PC-3 (cell line): ENCODE data around the gene METTL24. TPM values are rescaled to one million over a fixed set of nuclear protein-coding genes. Genes with fewer than 3 reads are reported as not detected.

Experiments
- ATAC-seq: fragments of 200-7000 bp; cut with Tn5 transposase; 2 replicates; pipeline ENCODE4 v1.9.1; 2020; ENCODE audit warnings: mild to moderate bottlenecking, moderate library complexity
- BruUV-seq: library from RNA; stranded (reverse); fragments of 400-500 nt; replicated peaks from 2 replicates; lab custom pipeline; 2021; lab: Mats Ljungman, UMichigan
- CTCF ChIA-PET: fragments of 300-600 bp; sonication (Branson Sonifier 250); formaldehyde crosslinking; loops from one replicate; lab custom pipeline; 2022; ENCODE audit warnings: antibody characterized with exemption; lab: Charles Lee
- POLR2A ChIA-PET: fragments of 300-600 bp; sonication (Branson Sonifier 250); formaldehyde crosslinking; loops from one replicate; lab custom pipeline; 2022; ENCODE audit warnings: antibody characterized with exemption; ENCODE audit not compliant: unreplicated experiment; lab: Charles Lee
- DNase-seq: peaks from one replicate; pipeline ENCODE4 v3.0.0-alpha.2; 2015
- H2AFZ ChIP-seq: fragments of 300-600 bp; sonication (generic); 2 replicates; pipeline ENCODE4 v1.6.0; 2016; ENCODE audit warnings: antibody characterized with exemption, low read length
- H3F3A ChIP-seq: fragments of 300-600 bp; sonication (generic); one replicate; pipeline ENCODE4 v1.6.0; 2017; ENCODE audit warnings: antibody characterized with exemption, low read length, control low read depth, mild to moderate bottlenecking; ENCODE audit not compliant: unreplicated experiment
- H3K27ac ChIP-seq: fragments of 300-600 bp; sonication (generic); 2 replicates; pipeline ENCODE4 v1.5.1; 2016; ENCODE audit warnings: mild to moderate bottlenecking, low read length
- H3K27me3 ChIP-seq: fragments of 300-600 bp; sonication (generic); 2 replicates; pipeline ENCODE4 v1.6.1; 2016; ENCODE audit warnings: low read length, mixed read lengths
- H3K36me3 ChIP-seq: fragments of 300-600 bp; sonication (generic); 2 replicates; pipeline ENCODE4 v1.6.1; 2016; ENCODE audit warnings: low read depth, mixed run types, low read length, mixed read lengths
- H3K4me1 ChIP-seq: fragments of 300-600 bp; sonication (generic); 2 replicates; pipeline ENCODE4 v1.5.1; 2016; ENCODE audit warnings: low read length; ENCODE audit not compliant: insufficient read depth
- H3K4me2 ChIP-seq: fragments of 300-600 bp; sonication (generic); 2 replicates; pipeline ENCODE4 v1.6.0; 2016; ENCODE audit warnings: low read length
- H3K4me3 ChIP-seq: fragments of 300-600 bp; sonication (generic); 2 replicates; pipeline ENCODE4 v1.5.1; 2016; ENCODE audit warnings: mild to moderate bottlenecking, low read length, mixed read lengths
- H3K79me2 ChIP-seq: fragments of 300-600 bp; sonication (generic); 2 replicates; pipeline ENCODE4 v1.6.1; 2017; ENCODE audit warnings: low read length, mixed read lengths
- H3K9ac ChIP-seq: fragments of 300-600 bp; sonication (generic); 2 replicates; pipeline ENCODE4 v1.6.0; 2016; ENCODE audit warnings: mild to moderate bottlenecking, low read length
- H3K9me2 ChIP-seq: fragments of 300-600 bp; sonication (generic); replicated peaks from 2 replicates; pipeline ENCODE4 v1.6.1; 2016; ENCODE audit warnings: mixed run types, low read length, mixed read lengths
- H3K9me3 ChIP-seq: fragments of 300-600 bp; sonication (generic); 2 replicates; pipeline ENCODE4 v1.6.1; 2016; ENCODE audit warnings: low read length, mixed read lengths
- H4K20me1 ChIP-seq: fragments of 300-600 bp; sonication (generic); 2 replicates; pipeline ENCODE4 v1.6.1; 2016; ENCODE audit warnings: low read length, mixed read lengths
- EZH2 ChIP-seq: fragments of 300-600 bp; sonication (generic); IDR thresholded peaks from one replicate; pipeline ENCODE4 v1.6.1; 2017; ENCODE audit warnings: antibody characterized with exemption, mild to moderate bottlenecking, low read length; ENCODE audit not compliant: unreplicated experiment
- EZH2phosphoT487 ChIP-seq: fragments of 300-600 bp; sonication (generic); IDR thresholded peaks from 2 replicates; pipeline ENCODE4 v1.6.1; 2018; ENCODE audit warnings: mild to moderate bottlenecking, antibody characterized with exemption, low read length, borderline replicate concordance
- intact Hi-C: fragments of 100-400 bp; cut with micrococcal nuclease; formaldehyde crosslinking; loops from 2 replicates; pipeline ENCODE4 v1.9.0; 2023
- total RNA-seq: library from RNA; depleted of rRNA; stranded (reverse); fragments of >200 nt; gene quantifications from 2 replicates; pipeline ENCODE4 v1.2.3, GENCODE V29; 2014
- TF ChIP-seq, protein P1 (sequence below): fragments of 300-600 bp; sonication (generic); conservative IDR thresholded peaks from 2 replicates; pipeline ENCODE4 v1.5.1; 2017; ENCODE audit warnings: antibody characterized with exemption, low read depth, mild to moderate bottlenecking, low read length

METTL24 gene
- total RNA-seq, 1 experiment from 2014 or later, result not detected

DNA sequence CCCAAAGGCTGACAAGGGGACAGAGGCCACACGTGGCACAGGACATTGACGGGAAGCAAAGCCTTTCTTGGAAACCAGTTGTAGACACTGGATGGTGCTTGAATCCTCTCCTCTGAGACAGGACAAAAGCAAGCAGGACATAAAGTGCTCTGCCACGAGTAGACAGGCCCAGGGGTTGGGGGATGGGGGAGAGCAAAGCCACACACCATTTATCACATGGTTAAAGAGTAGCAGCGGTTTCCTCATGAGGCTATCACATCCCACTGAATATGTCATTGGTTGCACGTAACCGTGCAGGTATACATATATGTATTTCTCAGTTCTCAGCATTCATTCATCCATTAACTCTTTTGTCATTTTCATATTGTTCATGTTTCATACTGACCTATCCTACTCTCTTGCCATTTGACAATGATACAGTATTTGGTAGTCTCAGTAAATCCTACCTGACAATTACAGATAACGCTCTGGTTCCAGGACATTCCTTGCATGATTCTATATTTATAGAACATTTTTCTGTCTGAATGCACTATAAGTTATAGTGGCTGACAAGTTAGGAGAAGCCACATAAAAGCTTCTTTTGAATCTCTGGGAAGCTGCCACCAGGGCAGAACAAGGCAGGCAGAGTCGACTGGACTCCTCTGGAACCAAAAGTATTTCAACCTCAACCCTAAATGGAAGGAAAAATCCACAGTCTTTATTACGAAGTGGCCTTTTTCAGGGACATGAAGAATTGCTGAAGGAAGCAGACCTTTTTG lies 23.5 kb downstream of the METTL24 start:
- Histone ChIP-seq H3F3A (no peaks in the 10 kb centered on the region), H3K9me3 (no peaks in the 10 kb centered on the region), H3K4me3 (no peak overlapping the region), H3K9me2 (no peaks in the 10 kb centered on the region), H3K36me3 (no peaks in the 10 kb centered on the region), H3K27me3 (no peaks in the 10 kb centered on the region), H4K20me1 (no peaks in the 10 kb centered on the region), H3K4me1 (peaks cover 5% of the 10 kb centered on the region), H3K9ac (no peak overlapping the region), H3K4me2 (no peak overlapping the region), H2AFZ (no peak overlapping the region), H3K27ac (no peak overlapping the region), H3K79me2 (no peaks in the 10 kb centered on the region)
- DNase-seq (no peak), ATAC-seq (no peak)
- CTCF ChIA-PET, result no interaction called here
- TF ChIP-seq EZH2phosphoT487, result no peak
- TF ChIP-seq, protein P1, sequence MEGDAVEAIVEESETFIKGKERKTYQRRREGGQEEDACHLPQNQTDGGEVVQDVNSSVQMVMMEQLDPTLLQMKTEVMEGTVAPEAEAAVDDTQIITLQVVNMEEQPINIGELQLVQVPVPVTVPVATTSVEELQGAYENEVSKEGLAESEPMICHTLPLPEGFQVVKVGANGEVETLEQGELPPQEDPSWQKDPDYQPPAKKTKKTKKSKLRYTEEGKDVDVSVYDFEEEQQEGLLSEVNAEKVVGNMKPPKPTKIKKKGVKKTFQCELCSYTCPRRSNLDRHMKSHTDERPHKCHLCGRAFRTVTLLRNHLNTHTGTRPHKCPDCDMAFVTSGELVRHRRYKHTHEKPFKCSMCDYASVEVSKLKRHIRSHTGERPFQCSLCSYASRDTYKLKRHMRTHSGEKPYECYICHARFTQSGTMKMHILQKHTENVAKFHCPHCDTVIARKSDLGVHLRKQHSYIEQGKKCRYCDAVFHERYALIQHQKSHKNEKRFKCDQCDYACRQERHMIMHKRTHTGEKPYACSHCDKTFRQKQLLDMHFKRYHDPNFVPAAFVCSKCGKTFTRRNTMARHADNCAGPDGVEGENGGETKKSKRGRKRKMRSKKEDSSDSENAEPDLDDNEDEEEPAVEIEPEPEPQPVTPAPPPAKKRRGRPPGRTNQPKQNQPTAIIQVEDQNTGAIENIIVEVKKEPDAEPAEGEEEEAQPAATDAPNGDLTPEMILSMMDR, result no peak
- TF ChIP-seq EZH2, result no peak
- no TSS peak for BruUV-seq
- POLR2A ChIA-PET, result no interaction called here
- intact Hi-C loops, result no loop called here

DNA sequence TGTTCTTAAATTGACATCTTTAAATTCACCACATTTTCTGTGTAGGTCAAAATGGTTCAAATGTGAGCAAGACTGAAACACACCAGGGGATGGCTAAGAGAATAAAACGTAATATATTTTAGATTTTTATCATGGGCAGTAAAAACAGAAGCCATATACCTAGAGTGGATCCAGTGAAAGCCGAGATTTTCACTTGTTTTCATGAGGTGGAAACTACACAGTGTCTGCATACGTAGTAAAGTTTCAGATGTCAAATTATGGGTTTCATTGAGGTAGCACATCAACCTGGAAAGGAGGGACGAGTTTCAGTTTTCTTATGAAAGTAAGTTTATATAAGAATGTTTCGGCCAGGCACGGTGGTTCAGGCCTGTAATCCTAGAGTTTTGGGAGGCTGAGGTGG lies 25.9 kb downstream of the METTL24 start:
- H4K20me1 ChIP-seq, result no peaks in the 10 kb centered on the region
- H3K36me3 ChIP-seq, result no peaks in the 10 kb centered on the region
- H2AFZ ChIP-seq, result no peak overlapping the region
- H3K79me2 ChIP-seq, result no peaks in the 10 kb centered on the region
- H3K9me3 ChIP-seq, result no peaks in the 10 kb centered on the region
- DNase-seq (no peak), ATAC-seq (no peak)
- no peak overlapping the region for H3K27ac ChIP-seq
- H3K27me3 ChIP-seq, result no peaks in the 10 kb centered on the region
- no peak overlapping the region for H3K4me3 ChIP-seq
- POLR2A ChIA-PET, result no interaction called here
- no peak overlapping the region for H3K4me2 ChIP-seq
- no peak overlapping the region for H3K9ac ChIP-seq
- intact Hi-C loops, result no loop called here
- H3K4me1 ChIP-seq, result peaks cover 10% of the 10 kb centered on the region
- CTCF ChIA-PET, result no interaction called here
- TF ChIP-seq, protein P1, result no peak
- no peak for TF ChIP-seq EZH2phosphoT487
- no peak for TF ChIP-seq EZH2
- H3K9me2 ChIP-seq, result no peaks in the 10 kb centered on the region
- no TSS peak for BruUV-seq
- no peaks in the 10 kb centered on the region for H3F3A ChIP-seq

DNA sequence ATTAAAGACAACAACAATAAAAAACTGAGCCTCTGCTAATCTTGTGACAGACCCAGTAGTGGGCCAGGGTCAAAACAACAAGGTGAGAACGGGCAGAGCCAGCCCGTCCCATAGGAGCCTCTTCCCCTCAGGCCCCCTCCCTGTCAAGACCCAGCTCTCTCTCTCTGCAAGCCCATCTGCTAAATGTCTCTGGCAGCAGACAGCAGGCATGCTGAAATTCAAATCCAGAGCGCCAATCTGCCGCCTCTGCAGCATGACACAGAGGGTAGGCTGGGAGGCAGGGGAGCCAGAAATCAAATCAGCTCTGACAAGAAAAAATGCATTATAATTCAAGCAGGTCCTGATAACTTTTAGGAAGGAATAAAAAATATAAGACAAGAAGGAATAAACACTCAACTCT lies 26.3 kb downstream of the METTL24 start:
- Histone ChIP-seq H4K20me1 (no peaks in the 10 kb centered on the region), H3K4me1 (peaks cover 10% of the 10 kb centered on the region), H3K79me2 (no peaks in the 10 kb centered on the region), H3K27ac (no peak overlapping the region), H3K27me3 (no peaks in the 10 kb centered on the region), H3K9me3 (no peaks in the 10 kb centered on the region), H3K9me2 (no peaks in the 10 kb centered on the region), H3K36me3 (no peaks in the 10 kb centered on the region), H3K4me2 (no peak overlapping the region), H3K9ac (no peak overlapping the region), H2AFZ (no peak overlapping the region), H3F3A (no peaks in the 10 kb centered on the region), H3K4me3 (no peak overlapping the region)
- intact Hi-C loops, result no loop called here
- BruUV-seq, result no TSS peak
- POLR2A ChIA-PET, result no interaction called here
- TF ChIP-seq, protein P1, result no peak
- TF ChIP-seq EZH2 (no peak), EZH2phosphoT487 (no peak)
- no peak for ATAC-seq
- CTCF ChIA-PET, result no interaction called here
- DNase-seq, result no peak
